ENCODE measurements around the gene PCDH9. TPM values are rescaled to one million over a fixed set of nuclear protein-coding genes. Genes with fewer than 3 reads are reported as not detected.

The PCDH9 gene
- total RNA-seq, 1 experiment from 2014 or later = 4.2 TPM

DNA sequence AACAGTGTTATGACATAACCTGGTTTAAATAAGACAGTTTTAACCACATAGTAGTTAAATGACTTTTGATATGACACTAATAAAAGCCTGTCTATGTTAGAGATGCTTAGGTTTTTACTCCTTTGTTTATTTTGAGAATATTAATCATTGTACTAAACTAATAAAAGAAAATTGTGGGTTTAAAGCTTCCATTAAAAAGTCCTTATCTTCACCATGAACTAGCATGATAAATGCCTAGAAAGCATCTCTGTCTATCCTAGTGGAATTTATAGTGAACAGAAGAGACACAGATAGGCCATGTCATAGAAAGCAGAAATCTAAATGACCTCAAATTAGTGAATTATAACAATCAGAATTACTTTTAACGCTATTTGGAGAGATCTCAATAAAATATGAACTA is 255.2 kb downstream of the PCDH9 start:
- H3K4me3 ChIP-seq (ENCODE audit: low read depth in 2 of 2, low read length in 2 of 2) = no peak overlapping the region
- ChIA-PET CTCF (no interaction called here), POLR2A (no interaction called here)
- no TSS peak for BruUV-seq (replicated peaks)
- H3K4me1 ChIP-seq (ENCODE audit: control insufficient read depth, insufficient read depth, low read length) = no peaks in the 10 kb centered on the region
- ATAC-seq = no peak
- no peak for DNase-seq (ENCODE audit: low read depth, low spot score)
- in situ Hi-C loops (cut with HindIII; ENCODE audit: low pct_unique_long_range_greater_than_20kb, low sequenced_read_pairs) = no loop called here
- intact Hi-C loops (cut with micrococcal nuclease; ENCODE audit: unreplicated experiment) = no loop called here
- no peaks in the 10 kb centered on the region for H3K36me3 ChIP-seq (ENCODE audit: control insufficient read depth, insufficient read depth, low read length)
- H3K9me3 ChIP-seq (ENCODE audit: control insufficient read depth, insufficient read depth, low read depth, low read length) = no peaks in the 10 kb centered on the region
- TF ChIP-seq SIN3A (IDR thresholded peaks at IDR 0.05; ENCODE audit: borderline replicate concordance, insufficient read depth, low read depth, low read length) = no peak
- no peak for TF ChIP-seq POLR2AphosphoS5 (IDR thresholded peaks at IDR 0.05; ENCODE audit: low read depth, low read length)
- no peak for TF ChIP-seq REST (IDR thresholded peaks at IDR 0.05; ENCODE audit: insufficient read depth in 1 of 2, low read depth in 2 of 2, low read length in 1 of 2)
- no peak for TF ChIP-seq TCF7L2 (IDR thresholded peaks at IDR 0.05; ENCODE audit: low read depth, low read length)
- TF ChIP-seq, protein P1, sequence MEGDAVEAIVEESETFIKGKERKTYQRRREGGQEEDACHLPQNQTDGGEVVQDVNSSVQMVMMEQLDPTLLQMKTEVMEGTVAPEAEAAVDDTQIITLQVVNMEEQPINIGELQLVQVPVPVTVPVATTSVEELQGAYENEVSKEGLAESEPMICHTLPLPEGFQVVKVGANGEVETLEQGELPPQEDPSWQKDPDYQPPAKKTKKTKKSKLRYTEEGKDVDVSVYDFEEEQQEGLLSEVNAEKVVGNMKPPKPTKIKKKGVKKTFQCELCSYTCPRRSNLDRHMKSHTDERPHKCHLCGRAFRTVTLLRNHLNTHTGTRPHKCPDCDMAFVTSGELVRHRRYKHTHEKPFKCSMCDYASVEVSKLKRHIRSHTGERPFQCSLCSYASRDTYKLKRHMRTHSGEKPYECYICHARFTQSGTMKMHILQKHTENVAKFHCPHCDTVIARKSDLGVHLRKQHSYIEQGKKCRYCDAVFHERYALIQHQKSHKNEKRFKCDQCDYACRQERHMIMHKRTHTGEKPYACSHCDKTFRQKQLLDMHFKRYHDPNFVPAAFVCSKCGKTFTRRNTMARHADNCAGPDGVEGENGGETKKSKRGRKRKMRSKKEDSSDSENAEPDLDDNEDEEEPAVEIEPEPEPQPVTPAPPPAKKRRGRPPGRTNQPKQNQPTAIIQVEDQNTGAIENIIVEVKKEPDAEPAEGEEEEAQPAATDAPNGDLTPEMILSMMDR (IDR thresholded peaks at IDR 0.05) = no peak
- no peaks in the 10 kb centered on the region for H3K27me3 ChIP-seq (ENCODE audit: control insufficient read depth, insufficient read depth, low read length)
- H3K27ac ChIP-seq (ENCODE audit: low read length) = no peak overlapping the region

GRCh38 chr13:66974174-66974573 is 256.0 kb downstream of the PCDH9 start:
- intact Hi-C loops (cut with micrococcal nuclease; ENCODE audit: unreplicated experiment) = no loop called here
- ATAC-seq = no peak

More at GRCh38 chr13:66974174-66974573, 256.0 kb downstream of the PCDH9 start:
- H3K4me1 ChIP-seq (ENCODE audit: control insufficient read depth, insufficient read depth, low read length) = no peaks in the 10 kb centered on the region
- no peak for DNase-seq (ENCODE audit: low read depth, low spot score)
- no peak overlapping the region for H3K4me3 ChIP-seq (ENCODE audit: low read depth in 2 of 2, low read length in 2 of 2)
- no peaks in the 10 kb centered on the region for H3K27me3 ChIP-seq (ENCODE audit: control insufficient read depth, insufficient read depth, low read length)
- H3K36me3 ChIP-seq (ENCODE audit: control insufficient read depth, insufficient read depth, low read length) = no peaks in the 10 kb centered on the region
- BruUV-seq (replicated peaks) = no TSS peak
- in situ Hi-C loops (cut with HindIII; ENCODE audit: low pct_unique_long_range_greater_than_20kb, low sequenced_read_pairs) = no loop called here
- no peaks in the 10 kb centered on the region for H3K9me3 ChIP-seq (ENCODE audit: control insufficient read depth, insufficient read depth, low read depth, low read length)
- no peak overlapping the region for H3K27ac ChIP-seq (ENCODE audit: low read length)
- POLR2A ChIA-PET = no interaction called here
- TF ChIP-seq POLR2AphosphoS5 (IDR thresholded peaks at IDR 0.05; ENCODE audit: low read depth, low read length) = no peak
- TF ChIP-seq SIN3A (IDR thresholded peaks at IDR 0.05; ENCODE audit: borderline replicate concordance, insufficient read depth, low read depth, low read length) = no peak
- TF ChIP-seq, protein P1 (IDR thresholded peaks at IDR 0.05) = no peak
- no peak for TF ChIP-seq REST (IDR thresholded peaks at IDR 0.05; ENCODE audit: insufficient read depth in 1 of 2, low read depth in 2 of 2, low read length in 1 of 2)
- no peak for TF ChIP-seq TCF7L2 (IDR thresholded peaks at IDR 0.05; ENCODE audit: low read depth, low read length)
- CTCF ChIA-PET = no interaction called here
